ENCODE data around the gene ZNF425.

DNA sequence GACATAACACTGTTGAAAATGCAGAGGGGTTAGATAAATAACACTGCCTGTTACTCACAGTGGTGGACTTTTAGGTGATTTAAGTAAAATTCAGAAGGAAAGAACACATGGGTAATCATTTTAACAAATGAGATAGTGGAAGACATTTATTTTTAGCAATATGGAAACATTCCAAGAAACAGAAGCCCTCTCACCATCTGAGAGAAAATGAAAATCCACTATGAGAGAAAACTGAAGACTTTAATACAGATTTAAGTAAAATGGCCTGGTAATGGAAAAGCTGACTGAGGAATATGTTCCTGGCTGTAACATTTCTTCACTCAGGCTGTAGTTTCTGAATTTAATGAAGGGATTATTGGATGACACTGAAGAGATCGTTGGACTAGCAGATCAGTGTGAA lies 23.5 kb downstream of the ZNF425 start:
- TF ChIP-seq, protein P1, sequence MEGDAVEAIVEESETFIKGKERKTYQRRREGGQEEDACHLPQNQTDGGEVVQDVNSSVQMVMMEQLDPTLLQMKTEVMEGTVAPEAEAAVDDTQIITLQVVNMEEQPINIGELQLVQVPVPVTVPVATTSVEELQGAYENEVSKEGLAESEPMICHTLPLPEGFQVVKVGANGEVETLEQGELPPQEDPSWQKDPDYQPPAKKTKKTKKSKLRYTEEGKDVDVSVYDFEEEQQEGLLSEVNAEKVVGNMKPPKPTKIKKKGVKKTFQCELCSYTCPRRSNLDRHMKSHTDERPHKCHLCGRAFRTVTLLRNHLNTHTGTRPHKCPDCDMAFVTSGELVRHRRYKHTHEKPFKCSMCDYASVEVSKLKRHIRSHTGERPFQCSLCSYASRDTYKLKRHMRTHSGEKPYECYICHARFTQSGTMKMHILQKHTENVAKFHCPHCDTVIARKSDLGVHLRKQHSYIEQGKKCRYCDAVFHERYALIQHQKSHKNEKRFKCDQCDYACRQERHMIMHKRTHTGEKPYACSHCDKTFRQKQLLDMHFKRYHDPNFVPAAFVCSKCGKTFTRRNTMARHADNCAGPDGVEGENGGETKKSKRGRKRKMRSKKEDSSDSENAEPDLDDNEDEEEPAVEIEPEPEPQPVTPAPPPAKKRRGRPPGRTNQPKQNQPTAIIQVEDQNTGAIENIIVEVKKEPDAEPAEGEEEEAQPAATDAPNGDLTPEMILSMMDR (conservative IDR thresholded peaks at IDR 0.05; ENCODE audit: low read length), result no peak
- TF ChIP-seq EZH2phosphoT487 (IDR thresholded peaks at IDR 0.05; ENCODE audit: borderline replicate concordance, low read depth, low read length), result no peak
